SK-N-SH treated with all-trans-retinoic acid at 6 μM for 48 hours (cell line): ENCODE measurements around the gene RIMBP2.

ENCODE experiments used
- ARNTL ChIP-seq: fragments of 450-650 bp; formaldehyde crosslinking; IDR thresholded peaks from 2 replicates; pipeline ENCODE4 v1.5.0; 2020; ENCODE audit warnings: low read depth, mild to moderate bottlenecking, moderate library complexity, borderline replicate concordance
- CREB5 ChIP-seq: fragments of 250-450 bp; sonication (Bioruptor Pico); IDR thresholded peaks from 2 replicates; pipeline ENCODE4 v1.5.1; 2020; ENCODE audit warnings: low read depth, mild to moderate bottlenecking, moderate library complexity
- ESRRG ChIP-seq: fragments of 250-450 bp; sonication (Bioruptor Pico); IDR thresholded peaks from 2 replicates; pipeline ENCODE4 v1.6.1; 2021; ENCODE audit warnings: mild to moderate bottlenecking
- OSR1 ChIP-seq: fragments of 250-450 bp; sonication (Bioruptor Pico); IDR thresholded peaks from 2 replicates; pipeline ENCODE4 v1.8.0; 2022; ENCODE audit warnings: moderate library complexity, mild to moderate bottlenecking, inconsistent platforms
- PATZ1 ChIP-seq: fragments of 250-450 bp; sonication (Bioruptor Pico); IDR thresholded peaks from 2 replicates; pipeline ENCODE4 v1.8.0; 2020; ENCODE audit warnings: mild to moderate bottlenecking, moderate library complexity, borderline replicate concordance
- SNAI2 ChIP-seq: fragments of 250-450 bp; sonication (Bioruptor Pico); IDR thresholded peaks from 2 replicates; pipeline ENCODE4 v1.5.0; 2020; ENCODE audit warnings: mild to moderate bottlenecking, moderate library complexity
- TCF4 ChIP-seq: fragments of 250-450 bp; sonication (Bioruptor Pico); IDR thresholded peaks from 2 replicates; pipeline ENCODE4 v1.8.0; 2021; ENCODE audit warnings: mild to moderate bottlenecking, moderate library complexity, borderline replicate concordance
- TOX ChIP-seq: fragments of 250-450 bp; sonication (Bioruptor Pico); IDR thresholded peaks from 2 replicates; pipeline ENCODE4 v1.8.0; 2021; ENCODE audit warnings: mild to moderate bottlenecking, moderate library complexity, borderline replicate concordance
- ZFP3 ChIP-seq: fragments of 250-450 bp; sonication (Bioruptor Pico); IDR thresholded peaks from 2 replicates; pipeline ENCODE4 v1.5.0; 2020; ENCODE audit warnings: mild to moderate bottlenecking, moderate library complexity
- ZFP30 ChIP-seq: fragments of 450-650 bp; formaldehyde crosslinking; IDR thresholded peaks from 2 replicates; pipeline ENCODE4 v1.5.0; 2022; ENCODE audit warnings: mild to moderate bottlenecking, moderate library complexity
- ZNF565 ChIP-seq: fragments of 450-650 bp; formaldehyde crosslinking; conservative IDR thresholded peaks from 2 replicates; pipeline ENCODE4 v1.5.0; 2020; ENCODE audit warnings: low read depth, mild to moderate bottlenecking, moderate library complexity
- ZNF8 ChIP-seq: fragments of 450-650 bp; formaldehyde crosslinking; IDR thresholded peaks from 2 replicates; pipeline ENCODE4 v1.5.0; 2020; ENCODE audit warnings: mild to moderate bottlenecking, moderate library complexity
- TF ChIP-seq, protein P1 (sequence below): fragments of 250-450 bp; sonication (Bioruptor Pico); IDR thresholded peaks from 2 replicates; pipeline ENCODE4 v1.5.1; 2021; ENCODE audit warnings: mild to moderate bottlenecking, moderate library complexity
- TF ChIP-seq, protein P2 (sequence below): fragments of 250-450 bp; sonication (Bioruptor Pico); IDR thresholded peaks from 2 replicates; pipeline ENCODE4 v1.8.0; 2021; ENCODE audit warnings: low read depth, mild to moderate bottlenecking, moderate library complexity, borderline replicate concordance

DNA sequence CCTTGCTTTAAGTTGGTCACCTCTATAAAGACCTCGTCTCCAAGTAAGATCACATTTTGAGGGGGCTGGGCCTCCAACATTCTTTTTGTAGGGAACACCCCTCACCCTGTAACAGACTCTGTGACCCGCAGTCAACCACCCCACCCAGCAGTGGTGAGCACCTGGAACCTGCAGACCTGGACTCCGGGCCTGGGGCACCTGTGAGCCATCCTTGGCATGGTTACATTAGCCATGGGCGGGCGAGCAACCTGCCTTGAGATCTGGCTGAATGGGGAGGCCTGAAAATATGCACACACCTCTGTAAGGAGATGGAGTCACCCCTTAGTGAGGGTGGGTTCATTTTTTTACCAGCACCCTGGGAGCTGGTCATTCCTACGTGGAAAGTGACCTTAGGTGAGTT lies 95.3 kb downstream of the RIMBP2 start:
- TF ChIP-seq, protein P1, sequence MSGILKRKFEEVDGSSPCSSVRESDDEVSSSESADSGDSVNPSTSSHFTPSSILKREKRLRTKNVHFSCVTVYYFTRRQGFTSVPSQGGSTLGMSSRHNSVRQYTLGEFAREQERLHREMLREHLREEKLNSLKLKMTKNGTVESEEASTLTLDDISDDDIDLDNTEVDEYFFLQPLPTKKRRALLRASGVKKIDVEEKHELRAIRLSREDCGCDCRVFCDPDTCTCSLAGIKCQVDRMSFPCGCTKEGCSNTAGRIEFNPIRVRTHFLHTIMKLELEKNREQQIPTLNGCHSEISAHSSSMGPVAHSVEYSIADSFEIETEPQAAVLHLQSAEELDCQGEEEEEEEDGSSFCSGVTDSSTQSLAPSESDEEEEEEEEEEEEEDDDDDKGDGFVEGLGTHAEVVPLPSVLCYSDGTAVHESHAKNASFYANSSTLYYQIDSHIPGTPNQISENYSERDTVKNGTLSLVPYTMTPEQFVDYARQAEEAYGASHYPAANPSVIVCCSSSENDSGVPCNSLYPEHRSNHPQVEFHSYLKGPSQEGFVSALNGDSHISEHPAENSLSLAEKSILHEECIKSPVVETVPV, result no peak
- TF ChIP-seq ZFP3 (no peak), TCF4 (CRISPR knock-in tag) (no peak), ZNF8 (CRISPR knock-in tag) (no peak), TOX (CRISPR knock-in tag) (no peak), PATZ1 (no peak), CREB5 (CRISPR knock-in tag) (no peak), ESRRG (CRISPR knock-in tag) (no peak), ZFP30 (CRISPR knock-in tag) (no peak), OSR1 (CRISPR knock-in tag) (no peak), ARNTL (CRISPR knock-in tag) (no peak), SNAI2 (no peak), ZNF565 (CRISPR knock-in tag) (no peak)
- TF ChIP-seq, protein P2, sequence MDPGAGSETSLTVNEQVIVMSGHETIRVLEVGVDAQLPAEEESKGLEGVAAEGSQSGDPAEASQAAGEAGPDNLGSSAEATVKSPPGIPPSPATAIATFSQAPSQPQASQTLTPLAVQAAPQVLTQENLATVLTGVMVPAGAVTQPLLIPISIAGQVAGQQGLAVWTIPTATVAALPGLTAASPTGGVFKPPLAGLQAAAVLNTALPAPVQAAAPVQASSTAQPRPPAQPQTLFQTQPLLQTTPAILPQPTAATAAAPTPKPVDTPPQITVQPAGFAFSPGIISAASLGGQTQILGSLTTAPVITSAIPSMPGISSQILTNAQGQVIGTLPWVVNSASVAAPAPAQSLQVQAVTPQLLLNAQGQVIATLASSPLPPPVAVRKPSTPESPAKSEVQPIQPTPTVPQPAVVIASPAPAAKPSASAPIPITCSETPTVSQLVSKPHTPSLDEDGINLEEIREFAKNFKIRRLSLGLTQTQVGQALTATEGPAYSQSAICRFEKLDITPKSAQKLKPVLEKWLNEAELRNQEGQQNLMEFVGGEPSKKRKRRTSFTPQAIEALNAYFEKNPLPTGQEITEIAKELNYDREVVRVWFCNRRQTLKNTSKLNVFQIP, result no peak
